Nephron progenitor cell (in vitro differentiated cells): ENCODE data around the gene DTX1.

Source experiments
- DNase-seq: peaks from one replicate; pipeline ENCODE4 v3.0.0; 2021
- H3K27ac Mint-ChIP-seq: 2 replicates; pipeline ENCODE4 v1.8.0; 2021; ENCODE audit warnings: mild to moderate bottlenecking, moderate library complexity, mixed read lengths
- H3K27me3 Mint-ChIP-seq: 2 replicates; pipeline ENCODE4 v1.8.0; 2021; ENCODE audit warnings: mild to moderate bottlenecking, low read depth, mixed read lengths; ENCODE audit not compliant: poor library complexity
- H3K36me3 Mint-ChIP-seq: 2 replicates; pipeline ENCODE4 v1.8.0; 2021; ENCODE audit warnings: low read depth, mixed read lengths
- H3K4me1 Mint-ChIP-seq: 2 replicates; pipeline ENCODE4 v1.8.0; 2021; ENCODE audit warnings: mixed read lengths
- H3K4me3 Mint-ChIP-seq: 2 replicates; pipeline ENCODE4 v1.8.0; 2021; ENCODE audit warnings: mild to moderate bottlenecking, moderate library complexity, mixed read lengths
- H3K9me3 Mint-ChIP-seq: 2 replicates; pipeline ENCODE4 v1.8.0; 2021; ENCODE audit warnings: mild to moderate bottlenecking, moderate library complexity, mixed read lengths
- TF ChIP-seq, protein P1 (sequence below): fragments of 200-600 bp; sonication (generic); IDR thresholded peaks from 2 replicates; pipeline ENCODE4 v1.5.0; 2021; ENCODE audit warnings: antibody characterized with exemption

The DTX1 gene

DNA sequence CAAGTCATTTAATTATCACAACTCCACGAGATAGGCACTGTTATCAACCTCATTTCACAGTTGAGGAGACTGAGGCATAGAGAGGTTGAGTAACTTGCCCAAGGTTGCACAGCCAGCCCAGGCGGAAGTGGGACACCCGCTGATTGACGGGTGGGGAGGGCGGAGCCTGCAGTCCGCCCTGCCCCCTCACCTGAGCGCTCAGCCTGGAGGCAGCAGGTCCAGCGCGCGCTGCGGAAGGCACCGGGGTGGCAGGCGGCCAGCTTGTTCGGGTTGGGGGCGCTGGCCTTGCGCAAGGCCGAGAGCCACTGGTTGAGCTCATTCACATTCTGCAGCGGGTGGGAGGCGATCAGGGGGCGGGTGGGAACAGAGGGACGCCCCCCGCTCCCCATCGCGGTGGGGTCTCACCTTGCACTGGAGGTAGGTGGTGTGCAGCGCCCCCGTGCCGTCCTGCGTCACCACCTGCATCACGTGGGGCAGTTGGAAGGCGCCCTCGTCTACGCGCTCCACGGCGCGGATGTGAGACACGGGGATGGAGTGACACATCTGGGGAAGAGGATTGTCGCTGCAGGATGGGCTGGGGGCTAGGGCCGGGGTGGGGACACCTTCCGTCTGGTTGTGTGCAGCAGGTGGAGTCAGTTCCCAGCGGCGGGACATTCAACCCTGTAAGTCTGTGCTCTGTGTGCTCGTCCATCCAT, 47.4 kb downstream of the DTX1 start:
- no peak overlapping the region for H3K27ac Mint-ChIP-seq
- H3K4me3 Mint-ChIP-seq: peak overlapping the region; percentile 52
- TF ChIP-seq, protein P1, sequence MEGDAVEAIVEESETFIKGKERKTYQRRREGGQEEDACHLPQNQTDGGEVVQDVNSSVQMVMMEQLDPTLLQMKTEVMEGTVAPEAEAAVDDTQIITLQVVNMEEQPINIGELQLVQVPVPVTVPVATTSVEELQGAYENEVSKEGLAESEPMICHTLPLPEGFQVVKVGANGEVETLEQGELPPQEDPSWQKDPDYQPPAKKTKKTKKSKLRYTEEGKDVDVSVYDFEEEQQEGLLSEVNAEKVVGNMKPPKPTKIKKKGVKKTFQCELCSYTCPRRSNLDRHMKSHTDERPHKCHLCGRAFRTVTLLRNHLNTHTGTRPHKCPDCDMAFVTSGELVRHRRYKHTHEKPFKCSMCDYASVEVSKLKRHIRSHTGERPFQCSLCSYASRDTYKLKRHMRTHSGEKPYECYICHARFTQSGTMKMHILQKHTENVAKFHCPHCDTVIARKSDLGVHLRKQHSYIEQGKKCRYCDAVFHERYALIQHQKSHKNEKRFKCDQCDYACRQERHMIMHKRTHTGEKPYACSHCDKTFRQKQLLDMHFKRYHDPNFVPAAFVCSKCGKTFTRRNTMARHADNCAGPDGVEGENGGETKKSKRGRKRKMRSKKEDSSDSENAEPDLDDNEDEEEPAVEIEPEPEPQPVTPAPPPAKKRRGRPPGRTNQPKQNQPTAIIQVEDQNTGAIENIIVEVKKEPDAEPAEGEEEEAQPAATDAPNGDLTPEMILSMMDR: no peak
- H3K9me3 Mint-ChIP-seq: no peaks in the 10 kb centered on the region
- H3K27me3 Mint-ChIP-seq: peaks cover 58% of the 10 kb centered on the region
- peaks cover 3% of the 10 kb centered on the region for H3K4me1 Mint-ChIP-seq
- no peaks in the 10 kb centered on the region for H3K36me3 Mint-ChIP-seq
- peak; percentile 53 for DNase-seq

DNA sequence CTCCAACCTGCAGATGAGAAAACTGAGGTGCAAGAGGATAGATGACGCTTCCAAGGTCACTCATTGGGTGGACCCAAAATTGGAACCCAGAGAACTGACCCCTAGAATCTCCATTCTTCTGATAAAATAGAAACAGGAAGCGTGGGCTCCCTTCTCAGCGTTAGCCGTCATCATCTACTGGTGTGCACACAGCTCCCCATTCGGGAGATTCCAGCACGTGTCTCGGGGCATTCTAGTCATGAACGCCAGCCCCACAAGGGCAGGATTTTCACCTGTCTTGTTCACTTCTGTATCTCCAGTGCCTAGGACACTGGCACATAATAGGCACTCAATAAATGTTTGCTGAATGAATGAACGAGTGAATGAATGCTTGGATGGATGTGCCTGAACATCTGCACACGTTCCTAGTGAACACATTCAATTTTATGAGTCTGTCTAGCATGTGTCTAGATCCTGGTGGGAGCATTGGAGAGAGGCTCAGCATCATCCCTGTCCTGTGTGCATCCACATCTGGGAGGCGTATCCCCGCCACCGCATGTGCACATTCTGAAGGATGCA, 48.5 kb downstream of the DTX1 start:
- no peaks in the 10 kb centered on the region for H3K9me3 Mint-ChIP-seq
- no peak overlapping the region for H3K27ac Mint-ChIP-seq
- H3K27me3 Mint-ChIP-seq: peaks cover 62% of the 10 kb centered on the region
- DNase-seq: no peak
- no peaks in the 10 kb centered on the region for H3K36me3 Mint-ChIP-seq
- no peaks in the 10 kb centered on the region for H3K4me1 Mint-ChIP-seq
- TF ChIP-seq, protein P1: no peak
- H3K4me3 Mint-ChIP-seq: no peak overlapping the region

DNA sequence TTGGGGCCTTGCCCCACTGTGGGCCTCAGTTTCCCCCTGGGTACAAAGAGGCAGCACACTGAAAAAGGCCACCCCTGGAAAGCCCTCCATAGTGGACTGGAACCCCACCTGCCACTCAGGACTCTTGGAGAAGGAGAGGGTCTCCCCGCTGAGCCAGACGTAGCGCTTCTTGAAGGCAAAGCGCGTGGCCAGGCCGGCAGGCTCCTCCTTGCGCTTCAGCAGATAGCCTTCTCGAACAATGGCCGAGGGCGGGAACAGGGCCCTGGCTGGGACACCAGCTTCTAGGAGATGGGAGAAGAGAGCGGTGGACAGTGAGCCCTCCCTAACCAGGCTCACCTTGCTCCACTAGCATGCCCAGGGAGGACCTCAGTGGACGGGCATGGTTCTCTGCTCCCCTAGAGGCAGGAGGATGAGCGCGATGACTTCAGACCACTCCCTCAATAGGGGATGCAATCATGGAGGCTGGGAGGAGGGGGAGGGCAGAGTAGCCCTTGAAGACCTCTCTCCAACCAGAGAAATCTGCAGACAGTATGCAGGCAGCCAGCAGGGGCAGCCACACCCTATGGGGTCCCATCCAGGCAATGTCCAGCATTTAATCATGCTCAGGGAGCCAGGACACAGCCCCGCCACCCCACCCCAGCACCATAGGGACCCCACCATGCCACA, 49.2 kb downstream of the DTX1 start:
- Mint-ChIP-seq H3K27me3 (peaks cover 65% of the 10 kb centered on the region), H3K4me3 (no peak overlapping the region), H3K36me3 (no peaks in the 10 kb centered on the region), H3K4me1 (no peaks in the 10 kb centered on the region), H3K27ac (no peak overlapping the region), H3K9me3 (no peaks in the 10 kb centered on the region)
- DNase-seq: no peak
- TF ChIP-seq, protein P1: no peak

DNA sequence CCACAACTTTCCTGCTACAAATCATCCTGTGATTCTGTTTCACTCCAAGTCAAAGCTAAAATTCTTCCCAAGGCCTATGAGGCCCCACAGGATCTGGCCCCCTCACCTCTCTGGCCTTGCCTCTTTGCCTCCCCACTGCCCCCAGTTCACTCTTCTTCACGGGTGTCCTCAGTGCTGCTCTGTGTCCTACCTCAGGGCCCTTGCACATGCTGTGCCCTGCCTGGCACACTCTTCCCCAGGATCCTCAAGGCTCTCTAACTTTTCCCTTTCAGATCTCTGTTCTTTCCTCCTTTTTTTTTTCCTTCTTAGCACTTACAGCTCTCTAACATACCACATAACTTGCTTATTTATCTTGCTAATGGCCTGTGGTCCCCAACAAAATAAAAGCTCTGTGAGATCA, 49.8 kb downstream of the DTX1 start:
- H3K4me3 Mint-ChIP-seq: no peak overlapping the region
- TF ChIP-seq, protein P1: no peak

DNA sequence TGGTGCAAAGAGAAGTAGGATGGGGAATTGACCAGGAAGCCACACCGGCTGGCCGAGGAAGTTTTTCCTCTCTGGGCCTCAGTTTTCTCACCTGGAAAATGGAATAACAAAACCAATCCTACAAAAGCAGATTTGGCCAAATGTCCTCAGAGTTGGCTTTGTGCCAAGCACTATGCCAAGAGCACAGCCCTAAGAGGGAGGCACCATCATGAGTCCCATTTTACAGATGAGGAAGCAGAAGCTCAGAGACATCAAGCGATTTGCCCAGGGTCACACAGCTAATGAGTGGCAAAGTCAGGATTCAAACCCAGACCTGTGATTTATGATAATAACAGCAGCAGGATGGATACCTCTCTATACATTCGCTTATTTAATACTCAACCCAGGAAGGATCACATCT, 51.8 kb downstream of the DTX1 start:
- H3K4me1 Mint-ChIP-seq: no peaks in the 10 kb centered on the region
- no peaks in the 10 kb centered on the region for H3K9me3 Mint-ChIP-seq
- TF ChIP-seq, protein P1: no peak
- DNase-seq: no peak
- peaks cover 53% of the 10 kb centered on the region for H3K27me3 Mint-ChIP-seq
- H3K36me3 Mint-ChIP-seq: no peaks in the 10 kb centered on the region
- no peak overlapping the region for H3K27ac Mint-ChIP-seq
- no peak overlapping the region for H3K4me3 Mint-ChIP-seq

More for the DNA sequence above, 49.8 kb downstream of the DTX1 start:
- H3K4me1 Mint-ChIP-seq: no peaks in the 10 kb centered on the region
- no peak for DNase-seq
- no peaks in the 10 kb centered on the region for H3K36me3 Mint-ChIP-seq
- no peaks in the 10 kb centered on the region for H3K9me3 Mint-ChIP-seq
- peaks cover 65% of the 10 kb centered on the region for H3K27me3 Mint-ChIP-seq
- H3K27ac Mint-ChIP-seq: no peak overlapping the region
